GM19099 (cell line): Measurements from ENCODE around the gene PHLDB1.

Experiments used
- POLR2A ChIP-seq: IDR thresholded peaks from 3 replicates; pipeline ENCODE4 v1.6.1; 2011; ENCODE audit warnings: low read depth; ENCODE audit not compliant: insufficient read length; ENCODE audit errors: extremely low read depth

The PHLDB1 gene

GRCh38 chr11:118696673-118697226 lies 89.3 kb downstream of the PHLDB1 start:
- no peak for TF ChIP-seq POLR2A

- no peak for TF ChIP-seq POLR2A
These were observed 89.9 kb downstream of the PHLDB1 start for GRCh38 chr11:118697346-118697745.

GRCh38 chr11:118699506-118700220 lies 92.2 kb downstream of the PHLDB1 start:
- no peak for TF ChIP-seq POLR2A

- no peak for TF ChIP-seq POLR2A
These were observed 96.2 kb downstream of the PHLDB1 start for GRCh38 chr11:118703563-118704106.

- TF ChIP-seq POLR2A, result no peak
These were observed 97.8 kb downstream of the PHLDB1 start for GRCh38 chr11:118705111-118705741.

- TF ChIP-seq POLR2A, result no peak
These were observed 98.6 kb downstream of the PHLDB1 start for GRCh38 chr11:118705791-118706545.

- no peak for TF ChIP-seq POLR2A
These were observed 99.1 kb downstream of the PHLDB1 start for GRCh38 chr11:118706546-118706825.
